SK-MEL-5 (cell line): ENCODE data around the gene PPIP5K2. TPM values are rescaled to one million over a fixed set of nuclear protein-coding genes. Genes with fewer than 3 reads are reported as not detected.
A peak's percentile ranks its signal among the peaks of the same experiment; 100 is the strongest.

Experiments used
- DNase-seq: peaks from one replicate; pipeline ENCODE4 v3.0.0-alpha.2; 2016; ENCODE audit warnings: low read depth, low spot score
- in situ Hi-C: cut with HindIII; loops from 2 replicates; pipeline ENCODE4 v1.10.0; 2016; ENCODE audit warnings: low sequenced_read_pairs, high pct_unique_total_duplicates, low pct_unique_long_range_greater_than_20kb
- total RNA-seq: library from RNA; depleted of rRNA; stranded (reverse); fragments of >200 nt; shearing (Covaris generic); gene quantifications from 2 replicates; pipeline ENCODE4 v1.2.3, GENCODE V29; 2014; rRNA removed

The PPIP5K2 gene
- total RNA-seq, 1 experiment from 2014 or later, result 77.6 TPM

GRCh38 chr5:103258368-103258956 lies 138.4 kb downstream of the PPIP5K2 start, which contains the start of gene MACIR:
Gene MACIR, plus strand, starts transcription at chr5:103258763. Its CDS starts 17,157 bp downstream, at chr5:103275920.
- in situ Hi-C loops, result no loop called here
- DNase-seq, result peak; percentile 98

- DNase-seq, result peak; percentile 34
- in situ Hi-C loops, result no loop called here
Observed at GRCh38 chr5:103258957-103259704, 139.0 kb downstream of the PPIP5K2 start.

GRCh38 chr5:103259705-103260355 lies 139.7 kb downstream of the PPIP5K2 start:
- in situ Hi-C loops, result no loop called here
- peak; percentile 54 for DNase-seq

- in situ Hi-C loops, result no loop called here
Observed at GRCh38 chr5:103260951-103261350, 140.8 kb downstream of the PPIP5K2 start.

More at GRCh38 chr5:103260951-103261350, 140.8 kb downstream of the PPIP5K2 start:
- no peak for DNase-seq

Other genes starting within 250 kb of the PPIP5K2 start
- gene GIN1, start 163 bp upstream of the PPIP5K2 start, total RNA-seq, result 6.9 TPM in 2 replicates
- 21.7 and 26.0 TPM in 2 replicates for gene MACIR, start 138.5 kb downstream of the PPIP5K2 start, total RNA-seq